RWPE2 (cell line): Measurements from ENCODE around the gene SHISA7.
"Not testable (repeated sequence)": the region's sequence is repeated elsewhere in the genome, so short reads cannot be mapped to it uniquely, and the experiment has no call there.

Experiments used
- ATAC-seq: fragments of 200-7000 bp; cut with Tn5 transposase; 3 replicates; pipeline ENCODE4 v1.9.1; 2021; ENCODE audit warnings: low read depth
- DNase-seq: peaks from one replicate; pipeline ENCODE4 v3.0.0-alpha.2; 2020; ENCODE audit warnings: low spot score
- H3K27ac ChIP-seq: fragments of 450-650 bp; 2 replicates; pipeline ENCODE4 v1.5.1; 2017; ENCODE audit warnings: mild to moderate bottlenecking; ENCODE audit not compliant: poor library complexity, severe bottlenecking
- H3K27me3 ChIP-seq: fragments of 250-450 bp; sonication (Bioruptor Pico); 2 replicates; pipeline ENCODE4 v1.5.1; 2021; ENCODE audit warnings: mild to moderate bottlenecking, moderate library complexity; ENCODE audit not compliant: insufficient read depth, poor library complexity, severe bottlenecking
- H3K36me3 ChIP-seq: fragments of 250-450 bp; sonication (Bioruptor Pico); 2 replicates; pipeline ENCODE4 v1.5.1; 2020; ENCODE audit warnings: low read depth, mild to moderate bottlenecking, moderate library complexity
- H3K4me1 ChIP-seq: fragments of 250-450 bp; sonication (Bioruptor Pico); 2 replicates; pipeline ENCODE4 v1.5.1; 2021; ENCODE audit warnings: mild to moderate bottlenecking, moderate library complexity; ENCODE audit not compliant: insufficient read depth, poor library complexity, severe bottlenecking
- H3K4me3 ChIP-seq: fragments of 250-450 bp; sonication (Bioruptor Pico); 2 replicates; pipeline ENCODE4 v1.5.1; 2021; ENCODE audit warnings: mild to moderate bottlenecking, moderate library complexity; ENCODE audit not compliant: severe bottlenecking
- H3K9me3 ChIP-seq: fragments of 250-450 bp; sonication (Bioruptor Pico); 2 replicates; pipeline ENCODE4 v1.5.1; 2021; ENCODE audit warnings: mild to moderate bottlenecking, moderate library complexity; ENCODE audit not compliant: severe bottlenecking
- CTCF ChIP-seq: fragments of 450-650 bp; IDR thresholded peaks from one replicate; pipeline ENCODE4 v1.5.1; 2017; ENCODE audit warnings: mild to moderate bottlenecking, moderate library complexity; ENCODE audit not compliant: poor library complexity, severe bottlenecking

SHISA7 gene

GRCh38 chr19:55424518-55424917 lies 18.6 kb downstream of the SHISA7 start:
- no peaks in the 10 kb centered on the region for H3K9me3 ChIP-seq
- H3K4me3 ChIP-seq, result no peak overlapping the region
- ATAC-seq, result no peak
- no peaks in the 10 kb centered on the region for H3K36me3 ChIP-seq
- TF ChIP-seq CTCF, result no peak
- no peaks in the 10 kb centered on the region for H3K4me1 ChIP-seq
- no peaks in the 10 kb centered on the region for H3K27me3 ChIP-seq
- DNase-seq, result no peak
- no peak overlapping the region for H3K27ac ChIP-seq

GRCh38 chr19:55423225-55424005 lies 19.7 kb downstream of the SHISA7 start:
- no peak for ATAC-seq
- Histone ChIP-seq H3K4me1 (no peaks in the 10 kb centered on the region), H3K36me3 (no peaks in the 10 kb centered on the region), H3K27me3 (no peaks in the 10 kb centered on the region), H3K4me3 (no peak overlapping the region), H3K9me3 (no peaks in the 10 kb centered on the region), H3K27ac (no peak overlapping the region)
- no peak for TF ChIP-seq CTCF
- DNase-seq, result no peak

- H3K27me3 ChIP-seq, H3K4me1 ChIP-seq, H3K9me3 ChIP-seq, H3K4me3 ChIP-seq, ATAC-seq, DNase-seq, H3K27ac ChIP-seq, H3K36me3 ChIP-seq: not testable (repeated sequence)
Measured at GRCh38 chr19:55421281-55421680, 21.8 kb downstream of the SHISA7 start.

- no peak for DNase-seq
Measured at GRCh38 chr19:55419624-55420236, 23.4 kb downstream of the SHISA7 start.

GRCh38 chr19:55419103-55419502 lies 24.0 kb downstream of the SHISA7 start:
- H3K4me1 ChIP-seq, result no peaks in the 10 kb centered on the region
- H3K4me3 ChIP-seq, result no peak overlapping the region
- no peak overlapping the region for H3K27ac ChIP-seq
- ATAC-seq (no peak), DNase-seq (no peak)
- TF ChIP-seq CTCF, result no peak
- H3K9me3 ChIP-seq, result no peaks in the 10 kb centered on the region
- H3K36me3 ChIP-seq, result no peaks in the 10 kb centered on the region
- no peaks in the 10 kb centered on the region for H3K27me3 ChIP-seq

More at GRCh38 chr19:55419624-55420236, 23.4 kb downstream of the SHISA7 start:
- Histone ChIP-seq H3K36me3 (no peaks in the 10 kb centered on the region), H3K4me3 (no peak overlapping the region), H3K27me3 (no peaks in the 10 kb centered on the region), H3K4me1 (no peaks in the 10 kb centered on the region), H3K9me3 (no peaks in the 10 kb centered on the region), H3K27ac (no peak overlapping the region)
- ATAC-seq, result no peak
- TF ChIP-seq CTCF, result no peak
